Spinal cord (tissue), 10 donors: ENCODE results near the gene PAX7. TPM values are rescaled to one million over a fixed set of nuclear protein-coding genes. Genes with fewer than 3 reads are reported as not detected.

ENCODE experiments used
- DNase-seq, 6 donors: peaks; one replicate each; pipeline versions ENCODE4 v3.0.0 to v3.0.0-alpha.2; 2013 to 2015; ENCODE audit warnings: low spot score in 6 of 6, low read depth in 4 of 6
- H3K27ac ChIP-seq: one replicate; pipeline ENCODE4 v1.5.1; 2013; ENCODE audit warnings: low read depth, low read length, control low read depth
- H3K27me3 ChIP-seq: one replicate; pipeline ENCODE4 v1.6.1; 2013; ENCODE audit warnings: low read length; ENCODE audit not compliant: control insufficient read depth, insufficient read depth
- H3K36me3 ChIP-seq: one replicate; pipeline ENCODE4 v1.6.1; 2013; ENCODE audit warnings: low read length; ENCODE audit not compliant: control insufficient read depth, insufficient read depth
- H3K4me1 ChIP-seq: one replicate; pipeline ENCODE4 v1.6.1; 2013; ENCODE audit warnings: low read length; ENCODE audit not compliant: control insufficient read depth, insufficient read depth
- H3K4me3 ChIP-seq: one replicate; pipeline ENCODE4 v1.5.1; 2013; ENCODE audit warnings: low read depth, low read length, control low read depth
- H3K9me3 ChIP-seq: one replicate; pipeline ENCODE4 v1.6.1; 2013; ENCODE audit warnings: low read length; ENCODE audit not compliant: control insufficient read depth, insufficient read depth
- WGBS: methylation state at CpG from one replicate; pipeline ENCODE4 v1.1.5; 2013; ENCODE audit warnings: missing lambda C conversion rate; ENCODE audit not compliant: insufficient coverage; 5-methylcytosine and 5-hydroxymethylcytosine counted together
- polyA plus RNA-seq, 2 donors: library from polyadenylated mRNA; unstranded; fragments of 120-200 nt; gene quantifications; one replicate each; pipeline ENCODE4 v1.2.1, GENCODE V29; 2013; ENCODE audit not compliant: insufficient read length in 2 of 2
- total RNA-seq, 2 donors: library from RNA; depleted of rRNA in 1 of 2; stranded (reverse); fragments of 120-200 nt in 1 of 2; fragments of >200 nt in 1 of 2; gene quantifications; one replicate each; pipeline versions ENCODE4 v1.2.3 to v1.2.4, GENCODE V29; 2013 to 2014
- donor health status: healthy.

The PAX7 gene
- total and polyA plus RNA-seq, 4 donors: 1.5 to 6.1 (median 3.4) TPM

DNA sequence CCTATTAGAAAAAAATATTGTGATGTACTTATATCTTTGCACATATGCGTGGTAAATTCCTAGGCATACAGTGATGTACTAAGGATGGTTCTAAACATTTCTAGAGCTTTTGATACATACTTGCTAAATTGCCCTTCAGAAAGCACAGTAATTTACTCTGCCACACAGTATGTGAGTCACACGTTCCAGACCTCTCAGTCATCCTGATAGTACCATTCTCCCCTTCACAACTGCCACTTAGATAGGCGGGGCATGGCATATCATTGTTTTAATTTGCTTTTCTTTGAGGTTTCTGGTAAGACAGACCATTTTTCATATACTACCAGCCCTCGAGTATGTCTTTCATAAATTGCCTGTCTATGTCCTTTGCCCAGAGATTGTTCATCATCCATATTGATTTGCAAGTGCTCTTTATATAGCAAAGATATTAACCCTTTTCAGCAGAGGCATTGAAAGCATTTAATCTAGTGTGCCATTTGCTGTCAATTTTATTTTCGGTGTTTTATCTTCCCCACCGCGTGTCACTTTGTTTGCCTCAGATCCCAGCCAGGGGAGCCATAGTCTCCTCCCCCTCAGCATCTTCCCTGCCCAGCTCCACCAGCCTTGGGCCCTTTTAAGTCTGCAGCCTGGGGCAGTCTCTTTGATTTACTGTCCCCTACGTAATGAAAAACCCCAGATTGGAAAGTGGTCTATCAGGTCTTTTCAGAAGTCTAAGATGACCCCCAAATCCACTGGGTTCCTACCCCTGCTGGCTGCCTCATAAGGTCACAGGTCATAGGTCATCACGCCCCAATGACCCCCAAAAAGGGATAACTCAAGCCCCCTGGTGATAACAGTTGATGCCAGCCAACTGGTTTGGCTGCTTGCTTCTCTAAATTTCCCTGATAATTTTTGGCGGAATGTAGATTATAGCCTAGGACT, 11.8 kb upstream of the PAX7 start:
- no peak for DNase-seq
- no peak overlapping the region for H3K27ac ChIP-seq
- no peaks in the 10 kb centered on the region for H3K9me3 ChIP-seq
- WGBS: 52% methylated on average over 6 of the region's 10 CpGs
- H3K27me3 ChIP-seq: peaks cover 3% of the 10 kb centered on the region
- no peaks in the 10 kb centered on the region for H3K36me3 ChIP-seq
- no peaks in the 10 kb centered on the region for H3K4me1 ChIP-seq
- no peak overlapping the region for H3K4me3 ChIP-seq

DNA sequence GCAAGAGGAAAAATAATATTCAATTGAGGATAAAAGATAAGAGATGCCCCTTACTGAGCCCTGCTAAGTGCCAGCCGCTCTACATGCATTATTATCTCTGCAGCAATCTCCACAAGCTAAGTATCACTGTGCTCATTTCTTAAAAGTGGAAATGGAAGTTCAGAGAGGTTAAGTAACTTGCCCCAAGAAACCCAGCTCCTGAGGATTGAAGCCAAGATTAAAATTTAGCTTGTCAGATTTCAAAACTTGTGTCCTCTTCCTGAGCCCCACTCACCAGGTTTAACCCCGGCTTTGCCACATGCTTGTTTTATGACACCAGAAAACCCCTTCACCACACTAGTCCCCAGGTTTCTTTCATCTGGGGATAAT, 11.2 kb upstream of the PAX7 start:
- WGBS: 63% methylated on average over 1 of the region's 2 CpGs
- no peak overlapping the region for H3K27ac ChIP-seq
- no peaks in the 10 kb centered on the region for H3K9me3 ChIP-seq
- no peaks in the 10 kb centered on the region for H3K36me3 ChIP-seq
- H3K4me3 ChIP-seq: no peak overlapping the region
- no peak for DNase-seq
- H3K4me1 ChIP-seq: no peaks in the 10 kb centered on the region
- H3K27me3 ChIP-seq: peaks cover 3% of the 10 kb centered on the region

DNA sequence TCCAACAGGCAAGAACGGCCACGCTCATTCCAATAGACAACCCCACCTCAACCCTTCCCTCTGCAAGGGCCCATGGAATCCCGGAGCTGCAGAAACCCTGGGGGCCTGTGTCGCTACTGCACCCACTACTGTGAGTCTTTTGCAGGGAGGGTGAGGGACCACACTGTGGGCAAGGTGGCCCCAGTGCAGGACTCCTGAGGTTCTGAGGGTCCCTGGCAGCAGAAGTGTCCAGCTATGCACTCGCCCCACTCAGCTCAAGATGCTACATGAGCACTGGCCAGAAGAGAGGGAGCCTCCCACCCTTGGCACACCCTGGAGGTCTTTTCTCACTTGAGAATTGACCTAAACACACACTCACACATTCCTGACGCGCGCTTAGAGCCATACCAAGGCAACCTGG, 2.1 kb upstream of the PAX7 start:
- H3K27me3 ChIP-seq: peaks cover 70% of the 10 kb centered on the region
- no peak overlapping the region for H3K27ac ChIP-seq
- H3K4me3 ChIP-seq: no peak overlapping the region
- H3K36me3 ChIP-seq: no peaks in the 10 kb centered on the region
- no peak for DNase-seq
- H3K9me3 ChIP-seq: no peaks in the 10 kb centered on the region
- 65% methylated on average over 8 of the region's 8 CpGs for WGBS
- H3K4me1 ChIP-seq: peaks cover 40% of the 10 kb centered on the region

DNA sequence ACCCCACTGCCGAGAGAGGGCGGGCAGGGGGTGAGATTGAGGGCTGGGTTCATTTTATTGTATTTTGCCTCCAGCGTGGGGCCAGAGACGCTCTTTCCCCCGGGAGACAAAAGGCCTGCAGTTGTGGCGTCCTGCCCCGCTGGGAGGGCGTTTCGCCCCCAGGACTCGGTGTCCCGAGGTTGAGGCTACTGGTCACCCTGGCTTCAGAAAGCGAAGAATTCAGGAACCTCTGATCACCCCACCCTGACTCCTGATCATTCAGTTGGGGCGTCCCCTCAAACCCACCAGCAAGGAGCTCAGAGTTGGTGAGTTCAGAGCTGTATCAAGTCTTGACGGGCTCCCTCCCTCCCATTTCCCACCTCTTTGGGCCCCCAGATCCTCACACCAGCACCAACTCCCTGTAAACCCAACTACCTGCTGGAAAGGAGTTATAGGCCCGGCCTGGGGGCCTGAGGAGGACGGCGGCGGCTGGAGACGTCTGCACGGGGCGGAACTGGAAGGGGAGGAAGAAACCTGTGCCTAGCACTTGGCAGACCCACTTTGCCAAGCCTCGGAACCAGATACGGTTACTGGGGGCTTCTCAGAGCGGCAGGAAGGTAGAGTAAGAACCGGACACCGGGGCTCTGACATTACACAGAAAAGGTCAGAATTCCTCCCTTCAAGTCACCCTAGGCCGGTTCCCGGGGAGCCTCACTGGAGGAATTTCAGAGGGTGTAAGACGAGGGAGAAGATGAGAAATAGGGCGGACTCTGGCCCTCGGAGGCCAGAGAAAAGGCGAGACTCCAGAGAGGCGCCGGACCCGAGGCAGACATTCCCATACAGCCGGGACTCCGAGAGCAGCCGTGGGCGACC, 761 bp upstream of the PAX7 start:
- H3K27ac ChIP-seq: no peak overlapping the region
- WGBS: 26% methylated on average over 35 of the region's 39 CpGs
- peaks cover 3% of the 10 kb centered on the region for H3K36me3 ChIP-seq
- H3K27me3 ChIP-seq: peaks cover 80% of the 10 kb centered on the region
- DNase-seq: peak in 1 of 6 donors; percentile 7
- no peak overlapping the region for H3K4me3 ChIP-seq
- H3K9me3 ChIP-seq: no peaks in the 10 kb centered on the region
- peaks cover 45% of the 10 kb centered on the region for H3K4me1 ChIP-seq

DNA sequence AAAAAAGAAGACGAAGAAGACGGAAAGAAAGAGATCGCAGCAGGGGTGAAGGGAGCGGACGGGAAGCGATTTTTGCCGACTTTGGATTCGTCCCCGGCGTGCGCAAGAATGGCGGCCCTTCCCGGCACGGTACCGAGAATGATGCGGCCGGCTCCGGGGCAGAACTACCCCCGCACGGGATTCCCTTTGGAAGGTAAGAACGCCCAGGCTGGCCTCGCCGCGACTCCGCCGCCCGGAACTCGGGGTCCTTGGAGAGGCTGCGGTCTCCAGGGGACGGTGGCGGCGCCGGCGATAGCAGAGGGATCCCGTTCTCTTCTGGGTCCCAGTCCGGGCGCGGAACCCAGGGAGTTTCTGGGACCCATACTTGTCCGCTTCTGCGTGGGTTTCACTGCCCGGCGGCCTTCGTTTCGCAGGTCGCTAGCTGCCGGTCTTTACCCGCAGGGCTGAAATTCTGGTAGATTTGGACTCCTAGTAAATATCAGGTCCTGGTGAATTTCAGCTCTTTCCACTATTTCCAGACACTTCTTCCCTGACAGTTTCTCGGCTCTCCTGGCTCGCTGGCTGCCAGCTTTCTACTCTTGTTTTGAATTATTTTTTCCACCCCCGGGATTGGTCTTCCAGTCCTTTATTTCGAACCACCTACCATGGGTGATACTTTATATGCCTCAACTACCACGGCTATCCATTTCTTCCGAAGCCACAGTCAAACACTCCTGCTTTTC, 1.0 kb downstream of the PAX7 start:
- WGBS: under 1% methylated on average over 50 of the region's 53 CpGs
- H3K4me1 ChIP-seq: peaks cover 50% of the 10 kb centered on the region
- peaks cover 6% of the 10 kb centered on the region for H3K36me3 ChIP-seq
- peaks cover 91% of the 10 kb centered on the region for H3K27me3 ChIP-seq
- peak overlapping the region; percentile 33 for H3K4me3 ChIP-seq
- peak overlapping the region; percentile 47 for H3K27ac ChIP-seq
- H3K9me3 ChIP-seq: no peaks in the 10 kb centered on the region
- peak in 1 of 6 donors; percentile 37 for DNase-seq

DNA sequence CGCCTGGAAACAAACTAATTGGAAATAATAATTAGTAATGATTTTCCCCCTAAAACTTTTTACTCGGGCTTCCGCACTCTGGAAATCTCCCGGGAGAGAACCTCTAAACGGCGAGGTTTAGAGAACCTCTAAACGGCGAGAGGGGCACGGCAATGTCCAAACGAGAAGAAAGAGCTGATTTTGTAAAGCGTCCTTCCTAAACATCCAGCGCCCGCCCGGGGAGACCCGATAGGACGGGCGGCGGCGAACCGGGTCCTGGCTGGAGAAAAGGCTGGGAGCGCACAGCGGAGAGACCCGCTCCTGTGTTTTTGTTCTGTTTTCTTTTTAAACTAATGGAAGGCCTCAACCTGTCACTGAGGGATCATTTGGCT, 1.6 kb downstream of the PAX7 start:
- no peak overlapping the region for H3K27ac ChIP-seq
- H3K27me3 ChIP-seq: peaks cover 95% of the 10 kb centered on the region
- peaks cover 56% of the 10 kb centered on the region for H3K4me1 ChIP-seq
- DNase-seq: peak in 1 of 6 donors; percentile 33
- 3% methylated on average over 20 of the region's 23 CpGs for WGBS
- peaks cover 6% of the 10 kb centered on the region for H3K36me3 ChIP-seq
- no peaks in the 10 kb centered on the region for H3K9me3 ChIP-seq
- peak overlapping the region; percentile 33 for H3K4me3 ChIP-seq

DNA sequence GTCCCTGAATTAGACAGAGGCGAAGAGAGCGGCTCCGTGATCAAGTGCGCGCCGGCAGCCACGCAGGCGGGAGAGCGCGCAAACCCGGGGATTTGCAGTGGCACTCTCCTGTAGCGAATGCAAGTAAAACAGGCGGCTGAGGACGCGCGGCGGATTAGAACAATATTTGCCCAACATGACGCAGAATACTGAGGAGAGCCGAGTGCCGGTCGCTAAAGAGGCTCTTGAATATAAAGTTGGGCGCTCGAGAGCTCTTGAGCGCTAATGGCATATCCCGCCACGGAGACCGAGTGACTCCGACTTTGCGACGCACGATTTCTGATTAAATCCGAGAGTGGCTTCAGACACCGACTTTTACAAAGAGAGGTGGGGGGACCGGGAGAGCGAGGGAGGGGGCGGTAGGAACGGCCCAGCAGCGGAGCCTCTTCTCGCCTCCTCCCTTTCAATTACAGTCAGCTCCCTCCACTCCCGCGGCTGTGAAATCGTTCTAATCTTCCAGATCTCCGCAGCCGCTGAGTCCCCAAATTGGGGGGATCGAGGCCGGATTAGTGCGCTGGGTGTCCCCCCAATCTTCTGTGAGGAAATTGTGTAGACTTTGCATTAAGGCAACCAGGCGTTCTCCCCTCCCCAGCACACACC, 2.3 kb downstream of the PAX7 start:
- no peaks in the 10 kb centered on the region for H3K9me3 ChIP-seq
- peak overlapping the region; percentile 2 for H3K4me3 ChIP-seq
- under 1% methylated on average over 44 of the region's 48 CpGs for WGBS

DNA sequence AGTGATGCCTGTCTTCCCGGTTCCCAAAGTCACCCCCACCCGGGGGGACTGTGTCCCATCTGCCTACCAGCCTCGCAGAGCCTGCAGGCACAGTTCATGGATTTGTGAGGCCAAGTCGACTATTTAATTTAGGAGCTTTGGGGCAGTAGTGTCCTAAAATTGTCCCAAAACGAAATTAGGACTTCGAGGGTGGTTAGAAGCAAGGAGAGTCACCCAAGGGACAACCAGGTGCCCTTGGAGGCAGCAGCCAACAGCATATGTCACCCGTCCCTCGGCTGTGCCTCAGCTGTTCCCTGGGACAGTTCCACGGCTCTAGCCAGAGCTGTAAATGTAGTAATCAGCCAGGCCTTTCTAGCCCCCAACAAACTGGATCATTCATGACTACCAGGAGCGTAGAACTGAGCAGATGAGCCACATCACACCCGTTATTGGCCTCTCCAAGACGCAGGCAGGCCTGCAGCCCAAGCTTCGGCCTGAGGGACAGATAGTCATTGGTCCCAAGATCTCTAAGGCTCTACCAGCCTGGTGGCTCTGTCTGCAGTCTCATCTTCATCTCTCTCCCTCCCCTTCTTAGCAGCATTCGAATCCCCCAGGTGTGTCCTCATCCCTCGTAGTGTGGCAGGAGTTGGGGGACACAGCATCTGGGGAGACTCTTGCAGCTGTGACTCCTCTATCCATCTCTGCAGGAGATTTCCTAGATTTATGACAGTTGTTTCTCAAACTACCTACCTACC, 2.9 kb downstream of the PAX7 start:
- Histone ChIP-seq H3K4me1 (peaks cover 55% of the 10 kb centered on the region), H3K27me3 (peaks cover 100% of the 10 kb centered on the region), H3K9me3 (no peaks in the 10 kb centered on the region), H3K27ac (no peak overlapping the region), H3K36me3 (peaks cover 6% of the 10 kb centered on the region), H3K4me3 (peak overlapping the region; percentile 2)
- WGBS: 21% methylated on average over 13 of the region's 15 CpGs
- peak in 2 of 6 donors; percentile 35 to 47 for DNase-seq

More for the DNA sequence above, 2.3 kb downstream of the PAX7 start:
- H3K27me3 ChIP-seq: peaks cover 99% of the 10 kb centered on the region
- H3K27ac ChIP-seq: no peak overlapping the region
- peaks cover 6% of the 10 kb centered on the region for H3K36me3 ChIP-seq
- DNase-seq: peak in 2 of 6 donors; percentile 65 to 75
- peaks cover 60% of the 10 kb centered on the region for H3K4me1 ChIP-seq
